Neural crest cell (in vitro differentiated cells): ENCODE data around the gene MROH8. TPM values are rescaled to one million over a fixed set of nuclear protein-coding genes. Genes with fewer than 3 reads are reported as not detected.

Experiments used
- DNase-seq: peaks from one replicate; pipeline ENCODE4 v3.0.0; 2021; ENCODE audit warnings: low read depth, mixed read lengths, low spot score
- H3K27ac Mint-ChIP-seq: one replicate; pipeline ENCODE4 v1.8.0; 2021; ENCODE audit warnings: mild to moderate bottlenecking, mixed read lengths; ENCODE audit not compliant: unreplicated experiment
- H3K27me3 Mint-ChIP-seq: 2 replicates; pipeline ENCODE4 v1.8.0; 2021; ENCODE audit warnings: low read depth, mild to moderate bottlenecking, mixed read lengths
- H3K36me3 Mint-ChIP-seq: 2 replicates; pipeline ENCODE4 v1.8.0; 2021; ENCODE audit warnings: low read depth, mild to moderate bottlenecking, mixed read lengths
- H3K4me1 Mint-ChIP-seq: 2 replicates; pipeline ENCODE4 v1.8.0; 2021; ENCODE audit warnings: mixed read lengths
- H3K4me3 Mint-ChIP-seq: one replicate; pipeline ENCODE4 v1.8.0; 2021; ENCODE audit warnings: mild to moderate bottlenecking, mixed read lengths
- H3K9me3 Mint-ChIP-seq: 2 replicates; pipeline ENCODE4 v1.8.0; 2021; ENCODE audit warnings: mixed read lengths
- CTCF ChIP-seq: fragments of 200-600 bp; sonication (generic); conservative IDR thresholded peaks from 2 replicates; pipeline ENCODE4 v1.5.0; 2021; ENCODE audit warnings: antibody characterized with exemption, mild to moderate bottlenecking
- total RNA-seq: library from RNA; stranded (reverse); gene quantifications from 2 replicates; pipeline ENCODE4 v1.2.1, GENCODE V29; 2021

MROH8 gene
- total RNA-seq, 1 donor from 2014 or later, result 7.6 TPM

DNA sequence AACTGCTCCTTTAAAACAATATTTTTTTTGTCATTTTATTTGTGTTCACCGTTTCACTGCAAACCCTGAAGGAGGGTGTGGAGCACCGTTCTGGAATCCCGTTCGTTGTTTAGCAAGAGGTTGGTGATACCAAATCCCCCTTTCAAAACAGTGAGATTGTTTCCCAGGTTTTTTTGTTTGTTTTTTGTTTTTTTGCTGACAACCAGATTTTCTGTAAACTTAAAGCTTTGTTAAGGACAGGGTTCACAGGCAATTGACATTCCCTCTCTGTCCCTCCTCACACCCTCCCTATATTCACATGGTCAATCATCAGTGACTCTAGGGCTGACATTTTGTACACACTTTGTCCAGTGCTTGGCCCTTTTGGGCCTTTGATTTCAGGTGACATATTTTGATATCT, 21.0 kb upstream of the MROH8 start:
- DNase-seq, result no peak
- H3K9me3 Mint-ChIP-seq, result no peaks in the 10 kb centered on the region
- no peak overlapping the region for H3K27ac Mint-ChIP-seq
- no peak for TF ChIP-seq CTCF
- no peak overlapping the region for H3K4me3 Mint-ChIP-seq
- peaks cover 37% of the 10 kb centered on the region for H3K4me1 Mint-ChIP-seq
- no peaks in the 10 kb centered on the region for H3K27me3 Mint-ChIP-seq
- H3K36me3 Mint-ChIP-seq, result peaks cover 8% of the 10 kb centered on the region

- DNase-seq, result no peak
- peaks cover 3% of the 10 kb centered on the region for H3K36me3 Mint-ChIP-seq
- no peak overlapping the region for H3K4me3 Mint-ChIP-seq
- H3K4me1 Mint-ChIP-seq, result peaks cover 33% of the 10 kb centered on the region
- TF ChIP-seq CTCF, result no peak
- H3K27ac Mint-ChIP-seq, result peak overlapping the region; percentile 24
- H3K9me3 Mint-ChIP-seq, result no peaks in the 10 kb centered on the region
- H3K27me3 Mint-ChIP-seq, result no peaks in the 10 kb centered on the region
Observed at GRCh38 chr20:37198932-37199660, 19.7 kb upstream of the MROH8 start.

DNA sequence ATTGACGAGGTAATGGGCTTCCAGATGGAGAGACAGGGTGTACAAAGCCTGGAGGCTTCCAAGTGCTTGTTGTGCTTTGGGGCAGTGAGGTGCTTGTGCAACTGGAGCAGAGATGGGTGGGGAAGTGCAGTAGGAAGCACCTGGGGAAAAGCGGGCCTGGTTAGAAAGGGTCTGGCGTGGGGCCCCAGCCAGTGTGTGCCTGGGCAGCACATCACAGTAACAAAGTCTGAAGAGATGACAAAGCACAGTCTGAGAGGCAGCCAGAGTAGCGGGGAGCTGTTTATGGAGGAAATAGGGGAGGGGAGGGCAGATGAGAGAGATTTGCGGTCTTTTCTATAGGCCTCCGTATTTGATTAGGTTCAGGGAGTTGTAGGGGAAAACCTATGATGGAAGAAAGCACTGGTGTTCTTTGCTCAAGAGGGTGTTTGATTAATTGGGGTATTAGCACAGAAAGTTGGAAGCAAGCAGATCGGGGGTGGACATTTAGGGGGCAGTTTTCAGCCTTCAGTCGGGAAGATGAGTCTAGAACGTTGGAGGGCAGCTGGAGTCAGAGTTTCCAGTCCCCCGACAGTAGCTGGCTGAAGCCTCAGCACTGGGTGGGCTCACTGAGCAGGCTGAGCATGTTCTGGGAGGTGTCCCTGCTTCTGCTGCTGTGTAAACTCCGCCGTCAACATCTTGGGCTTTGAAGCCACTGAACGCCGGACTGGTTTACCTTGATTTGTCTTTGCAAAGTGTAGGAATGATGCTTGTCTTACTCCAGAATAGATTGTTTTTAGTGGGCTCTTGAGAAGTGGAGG, 15.5 kb upstream of the MROH8 start:
- H3K27me3 Mint-ChIP-seq, result no peaks in the 10 kb centered on the region
- peak overlapping the region; percentile 65 for H3K27ac Mint-ChIP-seq
- peaks cover 4% of the 10 kb centered on the region for H3K36me3 Mint-ChIP-seq
- no peaks in the 10 kb centered on the region for H3K9me3 Mint-ChIP-seq
- no peak overlapping the region for H3K4me3 Mint-ChIP-seq
- DNase-seq, result no peak
- H3K4me1 Mint-ChIP-seq, result peaks cover 43% of the 10 kb centered on the region
- TF ChIP-seq CTCF, result no peak

DNA sequence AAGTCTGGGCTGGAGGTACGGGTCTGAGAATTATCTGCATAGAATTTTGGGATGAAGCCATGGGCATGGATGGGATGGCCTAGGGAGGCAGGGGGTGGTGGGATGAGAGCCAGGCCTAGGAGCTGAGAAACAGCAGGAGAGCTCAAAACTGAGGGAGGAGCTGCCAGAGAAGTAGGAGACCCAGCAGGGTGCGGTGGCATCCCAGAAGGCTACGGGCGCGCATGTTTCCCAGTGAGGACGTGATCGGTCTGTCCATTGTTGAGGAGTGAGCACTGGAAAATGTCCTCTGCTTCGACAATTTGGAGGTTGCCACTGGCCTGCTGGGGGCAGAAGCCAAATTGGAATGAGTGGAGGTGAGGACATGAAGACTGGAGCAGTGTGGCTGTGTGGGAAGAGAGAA, 14.5 kb upstream of the MROH8 start:
- TF ChIP-seq CTCF, result no peak
- H3K27ac Mint-ChIP-seq, result peak overlapping the region; percentile 55
- no peak for DNase-seq
- no peaks in the 10 kb centered on the region for H3K9me3 Mint-ChIP-seq
- H3K4me1 Mint-ChIP-seq, result peaks cover 43% of the 10 kb centered on the region
- no peaks in the 10 kb centered on the region for H3K27me3 Mint-ChIP-seq
- H3K4me3 Mint-ChIP-seq, result no peak overlapping the region
- peaks cover 4% of the 10 kb centered on the region for H3K36me3 Mint-ChIP-seq

DNA sequence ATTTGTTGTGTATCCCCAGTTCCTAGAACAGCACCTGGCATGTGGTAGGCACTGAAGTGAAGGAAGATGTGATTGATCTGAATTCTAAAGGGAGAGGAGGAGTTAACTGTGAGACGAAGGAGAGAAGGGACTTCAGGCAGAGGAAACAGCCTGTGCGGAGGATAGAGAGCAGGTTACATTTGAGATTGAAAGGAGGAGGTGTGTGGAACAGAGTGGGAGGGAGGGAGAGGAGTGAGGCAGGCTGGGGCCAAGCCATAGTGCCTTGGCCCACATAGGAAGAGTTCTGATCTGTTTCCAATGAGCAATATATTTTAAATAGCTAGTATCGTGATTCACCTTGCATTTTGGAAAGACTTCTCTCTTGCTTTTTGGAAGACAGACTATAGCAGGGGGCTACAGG, 13.9 kb upstream of the MROH8 start:
- TF ChIP-seq CTCF, result no peak
- Mint-ChIP-seq H3K36me3 (peaks cover 6% of the 10 kb centered on the region), H3K27ac (no peak overlapping the region), H3K9me3 (no peaks in the 10 kb centered on the region), H3K4me1 (peaks cover 43% of the 10 kb centered on the region), H3K27me3 (no peaks in the 10 kb centered on the region), H3K4me3 (no peak overlapping the region)
- DNase-seq, result no peak
